ENCODE measurements around the gene MAN2C1.
"Not testable (repeated sequence)": the region's sequence is repeated elsewhere in the genome, so short reads cannot be mapped to it uniquely, and the experiment has no call there.

The MAN2C1 gene

GRCh38 chr15:75325922-75326321, 42.5 kb downstream of the MAN2C1 start:
- H3K27me3 ChIP-seq (ENCODE audit: low read depth, low read length): no peaks in the 10 kb centered on the region
- no peaks in the 10 kb centered on the region for H4K20me1 ChIP-seq (ENCODE audit: insufficient read depth, low read length)
- no peak overlapping the region for H3K4me2 ChIP-seq (ENCODE audit: low read length)
- H3K4me3 ChIP-seq (ENCODE audit: low read length): no peak overlapping the region
- no peaks in the 10 kb centered on the region for H3K9me3 ChIP-seq (ENCODE audit: insufficient read depth, low read length)
- H2AFZ ChIP-seq (ENCODE audit: low read depth, low read length): no peak overlapping the region
- H3K9ac ChIP-seq (ENCODE audit: low read length): no peak overlapping the region
- no peaks in the 10 kb centered on the region for H3K79me2 ChIP-seq (ENCODE audit: low read length)
- no peaks in the 10 kb centered on the region for H3K4me1 ChIP-seq (ENCODE audit: low read length)
- TF ChIP-seq, protein P1, sequence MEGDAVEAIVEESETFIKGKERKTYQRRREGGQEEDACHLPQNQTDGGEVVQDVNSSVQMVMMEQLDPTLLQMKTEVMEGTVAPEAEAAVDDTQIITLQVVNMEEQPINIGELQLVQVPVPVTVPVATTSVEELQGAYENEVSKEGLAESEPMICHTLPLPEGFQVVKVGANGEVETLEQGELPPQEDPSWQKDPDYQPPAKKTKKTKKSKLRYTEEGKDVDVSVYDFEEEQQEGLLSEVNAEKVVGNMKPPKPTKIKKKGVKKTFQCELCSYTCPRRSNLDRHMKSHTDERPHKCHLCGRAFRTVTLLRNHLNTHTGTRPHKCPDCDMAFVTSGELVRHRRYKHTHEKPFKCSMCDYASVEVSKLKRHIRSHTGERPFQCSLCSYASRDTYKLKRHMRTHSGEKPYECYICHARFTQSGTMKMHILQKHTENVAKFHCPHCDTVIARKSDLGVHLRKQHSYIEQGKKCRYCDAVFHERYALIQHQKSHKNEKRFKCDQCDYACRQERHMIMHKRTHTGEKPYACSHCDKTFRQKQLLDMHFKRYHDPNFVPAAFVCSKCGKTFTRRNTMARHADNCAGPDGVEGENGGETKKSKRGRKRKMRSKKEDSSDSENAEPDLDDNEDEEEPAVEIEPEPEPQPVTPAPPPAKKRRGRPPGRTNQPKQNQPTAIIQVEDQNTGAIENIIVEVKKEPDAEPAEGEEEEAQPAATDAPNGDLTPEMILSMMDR (IDR thresholded peaks at IDR 0.05; ENCODE audit: low read depth, low read length): no peak
- no peak for TF ChIP-seq EZH2phosphoT487 (IDR thresholded peaks at IDR 0.05; ENCODE audit: low read depth)
- no peak overlapping the region for H3K27ac ChIP-seq (ENCODE audit: low read length)
- H3K36me3 ChIP-seq (replicated peaks; ENCODE audit: low read depth, low read length): no peaks in the 10 kb centered on the region

- no peak overlapping the region for H3K4me2 ChIP-seq (ENCODE audit: low read length)
- H3K36me3 ChIP-seq (replicated peaks; ENCODE audit: low read depth, low read length): no peaks in the 10 kb centered on the region
- H3K27me3 ChIP-seq (ENCODE audit: low read depth, low read length): no peaks in the 10 kb centered on the region
- no peaks in the 10 kb centered on the region for H4K20me1 ChIP-seq (ENCODE audit: insufficient read depth, low read length)
- H3K9me3 ChIP-seq (ENCODE audit: insufficient read depth, low read length): no peaks in the 10 kb centered on the region
- no peak overlapping the region for H3K27ac ChIP-seq (ENCODE audit: low read length)
- no peak overlapping the region for H3K9ac ChIP-seq (ENCODE audit: low read length)
- no peaks in the 10 kb centered on the region for H3K79me2 ChIP-seq (ENCODE audit: low read length)
- TF ChIP-seq EZH2phosphoT487 (IDR thresholded peaks at IDR 0.05; ENCODE audit: low read depth): no peak
- TF ChIP-seq, protein P1 (IDR thresholded peaks at IDR 0.05; ENCODE audit: low read depth, low read length): no peak
- H3K4me3 ChIP-seq (ENCODE audit: low read length): no peak overlapping the region
- no peak overlapping the region for H2AFZ ChIP-seq (ENCODE audit: low read depth, low read length)
- no peaks in the 10 kb centered on the region for H3K4me1 ChIP-seq (ENCODE audit: low read length)
Measured at GRCh38 chr15:75321711-75322110, 46.7 kb downstream of the MAN2C1 start.

- H3K27me3 ChIP-seq (ENCODE audit: low read depth, low read length); H3K9me3 ChIP-seq (ENCODE audit: insufficient read depth, low read length); H3K4me3 ChIP-seq (ENCODE audit: low read length); H3K9ac ChIP-seq (ENCODE audit: low read length); H2AFZ ChIP-seq (ENCODE audit: low read depth, low read length); H3K4me2 ChIP-seq (ENCODE audit: low read length); H3K36me3 ChIP-seq (replicated peaks; ENCODE audit: low read depth, low read length); H4K20me1 ChIP-seq (ENCODE audit: insufficient read depth, low read length); H3K79me2 ChIP-seq (ENCODE audit: low read length); H3K27ac ChIP-seq (ENCODE audit: low read length); H3K4me1 ChIP-seq (ENCODE audit: low read length): not testable (repeated sequence)
Measured at GRCh38 chr15:75319231-75319897, 49.0 kb downstream of the MAN2C1 start.

DNA sequence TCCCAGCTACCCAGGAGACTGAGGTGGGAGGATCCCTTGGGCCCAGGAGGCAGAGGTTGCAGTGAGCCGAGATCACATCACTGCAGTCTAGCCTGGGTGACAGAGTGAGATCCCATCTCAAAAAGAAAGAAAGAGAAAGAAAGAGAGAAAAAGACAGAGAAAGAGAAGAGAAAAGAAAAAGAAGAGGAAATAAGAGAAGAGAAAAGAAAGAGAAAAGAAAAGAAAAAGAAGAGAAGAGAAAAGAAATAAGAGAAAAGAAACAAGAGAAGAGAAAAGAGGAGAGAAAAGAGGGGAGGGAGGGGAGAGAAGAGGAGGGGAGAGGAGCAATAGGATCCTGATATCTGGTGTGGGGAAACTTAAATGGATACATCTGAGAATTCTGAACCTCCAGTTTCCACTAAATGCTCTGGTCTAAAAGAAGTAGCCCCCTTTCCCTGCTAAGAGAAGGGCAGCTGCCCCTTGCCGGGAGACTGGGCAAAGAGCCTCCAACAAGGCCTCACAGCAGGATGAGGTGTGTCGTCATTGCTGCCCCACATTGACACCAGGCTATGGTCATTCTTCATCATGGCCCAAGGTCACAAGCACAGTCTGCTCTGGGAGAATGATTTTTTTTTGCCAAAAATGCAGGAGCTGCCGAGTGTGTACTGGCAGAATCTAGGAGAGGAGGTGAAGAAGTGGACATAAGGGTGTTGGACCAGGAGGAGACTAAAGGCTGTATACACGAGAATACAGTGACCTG, 53.7 kb downstream of the MAN2C1 start:
- H3K4me2 ChIP-seq (ENCODE audit: low read length): no peak overlapping the region
- no peak overlapping the region for H3K4me3 ChIP-seq (ENCODE audit: low read length)
- no peaks in the 10 kb centered on the region for H4K20me1 ChIP-seq (ENCODE audit: insufficient read depth, low read length)
- peaks cover 9% of the 10 kb centered on the region; the same call in 1 of the 2 replicates for H3K27me3 ChIP-seq (ENCODE audit: low read depth, low read length)
- H3K27ac ChIP-seq (ENCODE audit: low read length): no peak overlapping the region
- no peak overlapping the region for H3K9ac ChIP-seq (ENCODE audit: low read length)
- no peak overlapping the region for H2AFZ ChIP-seq (ENCODE audit: low read depth, low read length)
- no peaks in the 10 kb centered on the region for H3K36me3 ChIP-seq (replicated peaks; ENCODE audit: low read depth, low read length)
- no peaks in the 10 kb centered on the region for H3K4me1 ChIP-seq (ENCODE audit: low read length)
- H3K79me2 ChIP-seq (ENCODE audit: low read length): no peaks in the 10 kb centered on the region
- H3K9me3 ChIP-seq (ENCODE audit: insufficient read depth, low read length): no peaks in the 10 kb centered on the region
- no peak for TF ChIP-seq EZH2phosphoT487 (IDR thresholded peaks at IDR 0.05; ENCODE audit: low read depth)
- TF ChIP-seq, protein P1 (IDR thresholded peaks at IDR 0.05; ENCODE audit: low read depth, low read length): no peak
